Upper lobe of right lung (tissue), 1 donor: ENCODE results near the gene CYP2S1. TPM values are rescaled to one million over a fixed set of nuclear protein-coding genes. Genes with fewer than 3 reads are reported as not detected.

Experiments
- ATAC-seq: fragments of 200-7000 bp; cut with Tn5 transposase; one replicate; pipeline ENCODE4 v1.9.1; 2020; ENCODE audit warnings: mild to moderate bottlenecking, moderate library complexity
- DNase-seq: peaks from one replicate; pipeline ENCODE4 v3.0.0-alpha.2; 2020
- H3K27ac ChIP-seq: fragments of 200-600 bp; one replicate; pipeline ENCODE4 v1.8.0; 2022
- H3K27me3 ChIP-seq: fragments of 200-600 bp; one replicate; pipeline ENCODE4 v1.8.0; 2022; ENCODE audit warnings: mild to moderate bottlenecking
- H3K36me3 ChIP-seq: fragments of 200-600 bp; one replicate; pipeline ENCODE4 v1.8.0; 2022
- H3K4me1 ChIP-seq: fragments of 200-600 bp; one replicate; pipeline ENCODE4 v1.8.0; 2022
- H3K4me3 ChIP-seq: fragments of 200-600 bp; one replicate; pipeline ENCODE4 v1.8.0; 2022; ENCODE audit warnings: mild to moderate bottlenecking
- H3K9me3 ChIP-seq: fragments of 200-600 bp; one replicate; pipeline ENCODE4 v1.8.0; 2022
- CTCF ChIP-seq: fragments of 200-600 bp; IDR thresholded peaks from one replicate; pipeline ENCODE4 v1.8.0; 2022; ENCODE audit warnings: antibody characterized with exemption
- intact Hi-C: fragments of 100-400 bp; cut with DNase I; formaldehyde crosslinking; loops from one replicate; pipeline ENCODE4 v1.11.0; 2022
- total RNA-seq: library from RNA; stranded (reverse); fragmentation: NEBNext Ultra II Directional; extraction: Animal tissue kit (Norgen Biotek cat#: 25700); gene quantifications from one replicate; pipeline ENCODE4 v1.2.1, GENCODE V29; 2021
- donor health status: DM: no; HTN: yes; CAD: no; lungs with severe emphysema.

CYP2S1 gene
- total RNA-seq, 1 donor from 2014 or later: 11.1 TPM

DNA sequence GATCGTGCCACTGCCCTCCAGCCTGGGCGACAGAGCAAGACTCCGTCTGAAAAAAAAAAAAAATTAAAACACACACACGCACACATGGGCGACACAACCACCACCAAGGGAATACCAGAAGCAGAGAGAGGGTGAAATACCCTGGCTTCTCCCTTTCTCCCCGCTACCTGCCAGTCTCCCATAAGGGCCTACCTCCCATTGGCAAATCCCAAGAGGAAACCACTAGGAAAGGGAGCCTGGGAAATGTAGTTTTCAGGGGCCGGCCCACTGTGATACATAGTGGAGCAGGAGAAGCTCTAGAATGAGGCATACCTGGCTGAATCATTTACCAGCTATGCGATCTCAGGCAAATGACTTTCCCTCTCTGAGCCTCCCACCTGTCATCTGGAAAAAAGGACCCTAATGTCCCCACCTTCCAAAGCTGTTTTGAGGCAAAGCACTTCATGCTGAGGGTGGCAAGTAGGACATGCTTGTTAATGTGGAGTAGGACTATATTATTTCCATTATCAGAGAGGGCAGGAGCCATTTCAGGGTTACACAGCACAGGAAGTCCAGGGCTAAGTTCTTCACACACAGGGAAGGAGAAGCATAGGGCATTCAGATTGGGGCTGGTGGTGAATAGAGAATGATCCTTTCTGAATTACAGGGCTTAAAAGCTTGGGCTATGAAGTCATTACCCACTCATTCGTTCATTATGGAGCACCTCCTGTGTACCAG is 56.8 kb downstream of the CYP2S1 start:
- ATAC-seq (no peak), DNase-seq (no peak)
- intact Hi-C loops: loop anchor here (10.0 kb wide), 1 partner anchor 45 kb away; no protein-coding TSS in a partner anchor
- Histone ChIP-seq H3K9me3 (no peaks in the 10 kb centered on the region), H3K4me3 (no peak overlapping the region), H3K36me3 (peaks cover 67% of the 10 kb centered on the region), H3K27me3 (no peaks in the 10 kb centered on the region), H3K4me1 (no peaks in the 10 kb centered on the region), H3K27ac (no peak overlapping the region)
- no peak for TF ChIP-seq CTCF

DNA sequence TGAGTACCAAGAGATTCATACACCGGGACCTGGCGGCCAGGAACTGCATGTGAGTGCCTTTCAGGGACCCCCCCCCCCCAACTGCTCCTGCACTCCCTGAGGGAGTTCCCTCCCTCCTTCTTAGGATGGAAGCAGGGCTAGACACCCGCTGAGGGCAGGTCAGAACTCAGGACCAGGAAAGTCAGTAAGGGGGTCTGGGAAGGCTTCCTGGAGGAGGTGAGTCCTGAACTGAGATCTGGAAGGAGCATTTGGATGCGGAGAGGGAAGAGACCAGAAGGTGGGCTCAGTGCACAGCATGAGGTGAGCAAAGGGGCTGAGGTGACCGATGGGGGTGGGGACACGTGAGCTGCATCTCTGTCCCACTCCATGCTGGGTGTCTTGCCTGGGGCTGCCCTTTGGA is 60.6 kb downstream of the CYP2S1 start:
- intact Hi-C loops: loop anchor here (10.0 kb wide), 1 partner anchor 49 kb away; no protein-coding TSS in a partner anchor
- peaks cover 63% of the 10 kb centered on the region for H3K36me3 ChIP-seq

GRCh38 chr19:41255171-41255570 is 62.2 kb downstream of the CYP2S1 start:
- Histone ChIP-seq H3K4me1 (no peaks in the 10 kb centered on the region), H3K4me3 (no peak overlapping the region), H3K9me3 (no peaks in the 10 kb centered on the region), H3K27me3 (no peaks in the 10 kb centered on the region), H3K36me3 (peaks cover 54% of the 10 kb centered on the region), H3K27ac (no peak overlapping the region)
- DNase-seq: no peak
- intact Hi-C loops: loop anchor here (10.0 kb wide), 1 partner anchor 50 kb away; no protein-coding TSS in a partner anchor
- no peak for TF ChIP-seq CTCF
- no peak for ATAC-seq

More for the DNA sequence above, 60.6 kb downstream of the CYP2S1 start:
- Histone ChIP-seq H3K27me3 (no peaks in the 10 kb centered on the region), H3K4me3 (no peak overlapping the region), H3K9me3 (no peaks in the 10 kb centered on the region), H3K27ac (no peak overlapping the region), H3K4me1 (no peaks in the 10 kb centered on the region)
- ATAC-seq (no peak), DNase-seq (no peak)
- TF ChIP-seq CTCF: no peak

Other genes with a start within 250 kb of the CYP2S1 start
- gene CYP2B6, start 201.9 kb upstream of the CYP2S1 start, total RNA-seq: 1.9 TPM
- gene CYP2A13, start 104.8 kb upstream of the CYP2S1 start, total RNA-seq: not detected
- not detected for gene CYP2F1, start 78.8 kb upstream of the CYP2S1 start, total RNA-seq
- 59.1 TPM for gene AXL, start 26.0 kb downstream of the CYP2S1 start, total RNA-seq
- gene HNRNPUL1, start 71.2 kb downstream of the CYP2S1 start, total RNA-seq: 171 TPM
- gene CCDC97, start 117.0 kb downstream of the CYP2S1 start, total RNA-seq: 31.9 TPM
- 99.0 TPM for gene TGFB1, start 160.7 kb downstream of the CYP2S1 start, total RNA-seq
- gene B9D2, start 170.9 kb downstream of the CYP2S1 start, total RNA-seq: 5.5 TPM
- 19.5 TPM for gene TMEM91, start 183.3 kb downstream of the CYP2S1 start, total RNA-seq
- 12.4 TPM for gene EXOSC5, start 204.1 kb downstream of the CYP2S1 start, total RNA-seq
- 15.0 TPM for gene BCKDHA, start 204.6 kb downstream of the CYP2S1 start, total RNA-seq
- gene B3GNT8, start 234.2 kb downstream of the CYP2S1 start, total RNA-seq: 31.3 TPM
- 54.9 TPM for gene DMAC2, start 246.7 kb downstream of the CYP2S1 start, total RNA-seq
- not detected for gene ERICH4, start 249.9 kb downstream of the CYP2S1 start, total RNA-seq